DMS 273 (cell line): Measurements from ENCODE around the gene RNF182.
"Not testable (repeated sequence)": the region's sequence is repeated elsewhere in the genome, so short reads cannot be mapped to it uniquely, and the experiment has no call there.

Experiments used
- DNase-seq: peaks from one replicate; lab custom pipeline; 2025; ENCODE audit not compliant: unreplicated experiment; lab: John Stamatoyannopoulos, UW

RNF182 gene

GRCh38 chr6:13993416-13993815 is 68.7 kb downstream of the RNF182 start:
- DNase-seq = no peak

- no peak for DNase-seq
Observed at GRCh38 chr6:13998356-13998755, 73.6 kb downstream of the RNF182 start.

- DNase-seq = no peak
Observed at GRCh38 chr6:14000901-14001300, 76.1 kb downstream of the RNF182 start.

GRCh38 chr6:14001329-14002012 is 76.7 kb downstream of the RNF182 start:
- DNase-seq = no peak

GRCh38 chr6:14002176-14002947 is 77.6 kb downstream of the RNF182 start:
- DNase-seq = no peak

GRCh38 chr6:14004258-14004657 is 79.5 kb downstream of the RNF182 start:
- no peak for DNase-seq

GRCh38 chr6:14008809-14009208 is 84.1 kb downstream of the RNF182 start:
- no peak for DNase-seq

GRCh38 chr6:14009431-14009830 is 84.7 kb downstream of the RNF182 start:
- no peak for DNase-seq

GRCh38 chr6:14010275-14010674 is 85.5 kb downstream of the RNF182 start:
- DNase-seq = no peak

- DNase-seq = no peak
Observed at GRCh38 chr6:14012313-14013030, 87.7 kb downstream of the RNF182 start.

- no peak for DNase-seq
Observed at GRCh38 chr6:14015964-14016363, 91.2 kb downstream of the RNF182 start.

- no peak for DNase-seq
Observed at GRCh38 chr6:14016432-14016831, 91.7 kb downstream of the RNF182 start.

GRCh38 chr6:14016935-14017625 is 92.3 kb downstream of the RNF182 start:
- no peak for DNase-seq

- no peak for DNase-seq
Observed at GRCh38 chr6:14017626-14018475, 93.1 kb downstream of the RNF182 start.

GRCh38 chr6:14018559-14018958 is 93.8 kb downstream of the RNF182 start:
- not testable (repeated sequence) for DNase-seq

GRCh38 chr6:14020551-14020950 is 95.8 kb downstream of the RNF182 start:
- no peak for DNase-seq

- DNase-seq = no peak
Observed at GRCh38 chr6:14021449-14021848, 96.7 kb downstream of the RNF182 start.

GRCh38 chr6:14022673-14023072 is 97.9 kb downstream of the RNF182 start:
- DNase-seq = no peak

GRCh38 chr6:14023855-14024254 is 99.1 kb downstream of the RNF182 start:
- no peak for DNase-seq

GRCh38 chr6:14025160-14025559 is 100.4 kb downstream of the RNF182 start:
- DNase-seq = no peak
